Duodenal mucosa (tissue), 2 donors: Measurements from ENCODE around the gene TAF3.
A peak's percentile ranks its signal among the peaks of the same experiment; 100 is the strongest.

Experiments
- H3K27ac ChIP-seq: one replicate; pipeline ENCODE4 v1.7.0; 2013; ENCODE audit warnings: low read depth, low read length
- H3K27me3 ChIP-seq, 2 donors: one replicate each; pipeline ENCODE4 v1.7.0; 2013; ENCODE audit warnings: low read length in 2 of 2, control low read depth in 1 of 2; ENCODE audit not compliant: insufficient read depth in 2 of 2, control insufficient read depth in 1 of 2
- H3K36me3 ChIP-seq, 2 donors: one replicate each; pipeline ENCODE4 v1.7.0; 2013; ENCODE audit warnings: low read length in 2 of 2, control low read depth in 1 of 2; ENCODE audit not compliant: insufficient read depth in 2 of 2, control insufficient read depth in 1 of 2
- H3K4me1 ChIP-seq, 2 donors: one replicate each; pipeline ENCODE4 v1.7.0; 2013; ENCODE audit warnings: low read length in 2 of 2, control low read depth in 1 of 2; ENCODE audit not compliant: insufficient read depth in 2 of 2, control insufficient read depth in 1 of 2
- H3K4me3 ChIP-seq, 2 donors: one replicate each; pipeline ENCODE4 v1.7.0; 2013; ENCODE audit warnings: low read length in 2 of 2, low read depth in 1 of 2
- H3K9ac ChIP-seq, 2 donors: one replicate each; pipeline ENCODE4 v1.7.0; 2013; ENCODE audit warnings: low read length in 2 of 2, low read depth in 1 of 2
- H3K9me3 ChIP-seq, 2 donors: one replicate each; pipeline ENCODE4 v1.7.0; 2013; ENCODE audit warnings: low read length in 2 of 2, control low read depth in 1 of 2; ENCODE audit not compliant: control insufficient read depth in 1 of 2

The TAF3 gene

GRCh38 chr10:8049045-8049864, 230.9 kb downstream of the TAF3 start:
- H3K36me3 ChIP-seq: no peaks in the 10 kb centered on the region
- H3K9me3 ChIP-seq: no peaks in the 10 kb centered on the region
- H3K9ac ChIP-seq: no peak overlapping the region
- H3K4me3 ChIP-seq: peak overlapping the region; percentile 53 to 55
- H3K27me3 ChIP-seq: peaks cover 85 to 95% of the 10 kb centered on the region in 2 donors
- no peak overlapping the region for H3K27ac ChIP-seq
- H3K4me1 ChIP-seq: peaks cover 32 to 40% of the 10 kb centered on the region in 2 donors

- peak overlapping the region; percentile 53 to 55 for H3K4me3 ChIP-seq
- no peak overlapping the region for H3K27ac ChIP-seq
- H3K4me1 ChIP-seq: peaks cover 25 to 35% of the 10 kb centered on the region in 2 donors
Measured at GRCh38 chr10:8049865-8050555, 231.7 kb downstream of the TAF3 start.

GRCh38 chr10:8050556-8051108, 232.3 kb downstream of the TAF3 start:
- Histone ChIP-seq H3K4me1 (peaks cover 20 to 34% of the 10 kb centered on the region in 2 donors), H3K27me3 (peaks cover 81 to 92% of the 10 kb centered on the region in 2 donors), H3K27ac (no peak overlapping the region), H3K36me3 (no peaks in the 10 kb centered on the region), H3K4me3 (peak overlapping the region; percentile 53 to 55), H3K9ac (no peak overlapping the region), H3K9me3 (no peaks in the 10 kb centered on the region)

More at GRCh38 chr10:8049865-8050555, 231.7 kb downstream of the TAF3 start:
- no peaks in the 10 kb centered on the region for H3K36me3 ChIP-seq
- peaks cover 83 to 92% of the 10 kb centered on the region in 2 donors for H3K27me3 ChIP-seq
- no peak overlapping the region for H3K9ac ChIP-seq
- H3K9me3 ChIP-seq: no peaks in the 10 kb centered on the region

- Histone ChIP-seq H3K27ac (no peak overlapping the region), H3K36me3 (no peaks in the 10 kb centered on the region), H3K4me3 (peak overlapping the region in 1 of 2 donors; percentile 53), H3K9ac (no peak overlapping the region), H3K27me3 (peaks cover 77 to 90% of the 10 kb centered on the region in 2 donors), H3K4me1 (peaks cover 19 to 32% of the 10 kb centered on the region in 2 donors), H3K9me3 (no peaks in the 10 kb centered on the region)
Measured at GRCh38 chr10:8051109-8051821, 233.0 kb downstream of the TAF3 start.

GRCh38 chr10:8051851-8052257, 233.5 kb downstream of the TAF3 start:
- Histone ChIP-seq H3K9me3 (no peaks in the 10 kb centered on the region), H3K27me3 (peaks cover 73 to 90% of the 10 kb centered on the region in 2 donors), H3K4me1 (peaks cover 19 to 36% of the 10 kb centered on the region in 2 donors), H3K4me3 (no peak overlapping the region), H3K9ac (no peak overlapping the region), H3K27ac (no peak overlapping the region), H3K36me3 (no peaks in the 10 kb centered on the region)

GRCh38 chr10:8052341-8052955, 234.1 kb downstream of the TAF3 start:
- H3K4me1 ChIP-seq: peaks cover 19 to 38% of the 10 kb centered on the region in 2 donors
- peaks cover 73 to 89% of the 10 kb centered on the region in 2 donors for H3K27me3 ChIP-seq
- no peak overlapping the region for H3K9ac ChIP-seq
- H3K4me3 ChIP-seq: no peak overlapping the region
- H3K9me3 ChIP-seq: no peaks in the 10 kb centered on the region
- no peaks in the 10 kb centered on the region for H3K36me3 ChIP-seq
- no peak overlapping the region for H3K27ac ChIP-seq

- H3K27ac ChIP-seq: no peak overlapping the region
- H3K4me3 ChIP-seq: peak overlapping the region in 1 of 2 donors; percentile 16
- H3K9ac ChIP-seq: no peak overlapping the region
- peaks cover 70 to 89% of the 10 kb centered on the region in 2 donors for H3K27me3 ChIP-seq
- no peaks in the 10 kb centered on the region for H3K9me3 ChIP-seq
- no peaks in the 10 kb centered on the region for H3K36me3 ChIP-seq
- H3K4me1 ChIP-seq: peaks cover 19 to 38% of the 10 kb centered on the region in 2 donors
Measured at GRCh38 chr10:8052956-8053445, 234.7 kb downstream of the TAF3 start.

GRCh38 chr10:8053446-8054243, 235.3 kb downstream of the TAF3 start:
- H3K9me3 ChIP-seq: no peaks in the 10 kb centered on the region
- H3K9ac ChIP-seq: no peak overlapping the region
- peaks cover 19 to 38% of the 10 kb centered on the region in 2 donors for H3K4me1 ChIP-seq
- no peaks in the 10 kb centered on the region for H3K36me3 ChIP-seq
- H3K4me3 ChIP-seq: peak overlapping the region; percentile 60 to 66
- H3K27ac ChIP-seq: no peak overlapping the region
- peaks cover 68 to 85% of the 10 kb centered on the region in 2 donors for H3K27me3 ChIP-seq

GRCh38 chr10:8054244-8054493, 235.9 kb downstream of the TAF3 start:
- Histone ChIP-seq H3K27ac (no peak overlapping the region), H3K4me3 (peak overlapping the region; percentile 60 to 66), H3K36me3 (no peaks in the 10 kb centered on the region), H3K9ac (no peak overlapping the region), H3K4me1 (peaks cover 16 to 38% of the 10 kb centered on the region in 2 donors), H3K27me3 (peaks cover 69 to 85% of the 10 kb centered on the region in 2 donors), H3K9me3 (no peaks in the 10 kb centered on the region)
